Measurements from ENCODE around the gene STARD3NL.
"Not testable (repeated sequence)": the region's sequence is repeated elsewhere in the genome, so short reads cannot be mapped to it uniquely, and the experiment has no call there.

STARD3NL gene

DNA sequence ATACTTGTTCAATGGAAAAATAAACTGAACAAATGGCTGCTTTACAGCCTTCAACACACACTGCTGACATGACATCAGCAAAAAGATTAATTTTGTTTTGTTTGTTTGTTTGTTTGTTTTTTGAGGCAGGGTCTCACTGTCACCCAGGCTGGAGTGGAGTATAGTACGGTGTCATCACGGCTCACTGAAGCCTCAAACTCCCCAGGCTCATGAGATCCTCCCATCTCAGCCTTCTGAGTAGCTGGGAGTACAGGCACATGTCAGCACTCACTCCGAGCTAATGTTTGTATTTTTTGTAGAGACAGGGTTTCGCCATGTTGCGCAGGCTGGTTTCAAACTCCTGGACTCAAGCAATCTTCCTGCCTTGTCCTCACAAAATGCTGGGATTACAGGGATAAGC lies 84.5 kb downstream of the STARD3NL start:
- in situ Hi-C loops (cut with HindIII; ENCODE audit: low sequenced_read_pairs) = no loop called here

DNA sequence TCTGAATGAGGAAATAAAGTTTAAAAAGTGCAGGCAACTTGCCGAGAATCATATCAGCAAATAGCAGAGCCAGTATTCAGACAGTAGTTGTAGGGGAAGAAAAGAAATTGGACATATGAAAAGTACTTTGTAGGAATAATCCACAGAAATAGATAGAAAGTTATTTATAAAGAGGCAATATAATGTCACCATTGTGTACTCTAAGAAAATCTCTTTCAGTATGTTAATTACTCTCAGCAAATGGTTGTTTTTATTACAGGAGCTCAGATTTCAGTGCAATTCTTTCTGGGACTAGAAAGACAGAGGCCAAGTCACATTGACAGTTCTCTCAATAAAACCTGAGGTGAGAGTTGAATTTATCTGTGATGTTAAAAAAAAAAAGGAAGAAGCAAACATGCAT lies 85.2 kb downstream of the STARD3NL start:
- in situ Hi-C loops (cut with HindIII; ENCODE audit: low sequenced_read_pairs) = not testable (repeated sequence)

DNA sequence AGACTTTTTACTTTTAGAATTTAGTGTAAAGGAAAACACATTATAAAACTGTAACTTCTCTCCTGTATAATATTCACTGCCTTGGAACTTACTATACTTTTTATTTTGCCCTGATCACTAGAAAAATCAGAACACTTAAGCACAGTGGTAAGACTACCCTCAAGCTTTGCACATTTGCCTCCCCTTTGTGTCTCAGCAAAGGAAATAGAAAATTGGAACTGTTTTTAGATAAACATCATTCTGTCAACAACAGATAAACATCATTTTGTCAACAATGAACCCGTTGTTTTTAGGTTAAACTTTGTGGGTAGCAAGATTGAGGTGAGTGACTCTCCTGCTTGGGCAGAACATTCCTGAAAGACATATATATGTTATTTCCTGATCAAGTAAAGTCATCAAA lies 86.6 kb downstream of the STARD3NL start:
- in situ Hi-C loops (cut with HindIII; ENCODE audit: low sequenced_read_pairs) = not testable (repeated sequence)

DNA sequence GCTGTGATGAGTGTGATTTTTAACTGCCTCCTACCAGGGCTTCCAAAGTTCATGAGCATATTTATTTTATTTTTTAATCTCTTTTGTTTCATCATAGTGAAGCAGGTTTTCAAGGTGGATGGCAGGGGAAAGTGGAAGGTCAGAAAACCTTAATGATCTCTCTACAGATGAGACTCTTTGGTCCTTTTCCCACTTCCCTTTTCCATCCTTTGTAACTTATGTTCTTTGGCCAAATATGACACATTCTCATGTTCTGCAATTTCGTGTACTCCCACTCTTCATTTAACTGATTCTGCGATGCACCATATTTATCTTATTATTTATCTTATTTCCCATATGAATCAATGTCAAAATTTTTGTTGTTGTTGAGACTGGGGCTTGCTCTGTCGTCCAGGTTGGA lies 87.9 kb downstream of the STARD3NL start:
- in situ Hi-C loops (cut with HindIII; ENCODE audit: low sequenced_read_pairs) = not testable (repeated sequence)

DNA sequence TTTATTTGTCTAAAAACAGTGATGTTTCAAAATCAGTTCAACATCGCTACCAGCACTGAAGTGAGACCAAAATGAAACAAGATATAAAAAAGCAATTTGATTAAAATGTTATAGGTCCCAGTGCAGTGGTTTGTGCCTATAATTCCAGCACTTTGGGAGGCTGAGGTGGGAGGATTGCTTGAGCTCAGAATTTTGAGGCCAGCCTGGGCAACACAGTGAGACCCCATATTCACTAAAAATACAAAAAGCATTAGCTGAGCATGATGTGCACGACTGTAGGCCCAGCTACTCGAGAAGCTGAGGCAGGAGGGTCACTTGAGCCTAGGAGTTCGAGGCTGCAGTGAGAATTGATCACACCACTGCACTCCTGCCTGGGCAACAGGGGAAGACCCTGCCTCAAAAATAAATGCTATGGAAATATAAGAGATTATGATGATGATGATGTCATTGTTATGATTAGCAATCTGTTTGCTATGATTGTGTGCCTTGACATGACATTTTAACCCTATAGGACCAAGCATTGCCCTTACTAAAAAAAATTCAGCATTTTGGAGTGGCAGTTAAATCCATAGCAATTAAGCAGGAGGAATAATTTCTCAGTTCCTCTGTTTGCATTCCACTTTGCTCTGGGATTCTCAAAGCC lies 91.8 kb downstream of the STARD3NL start:
- in situ Hi-C loops (cut with HindIII; ENCODE audit: low sequenced_read_pairs) = not testable (repeated sequence)

DNA sequence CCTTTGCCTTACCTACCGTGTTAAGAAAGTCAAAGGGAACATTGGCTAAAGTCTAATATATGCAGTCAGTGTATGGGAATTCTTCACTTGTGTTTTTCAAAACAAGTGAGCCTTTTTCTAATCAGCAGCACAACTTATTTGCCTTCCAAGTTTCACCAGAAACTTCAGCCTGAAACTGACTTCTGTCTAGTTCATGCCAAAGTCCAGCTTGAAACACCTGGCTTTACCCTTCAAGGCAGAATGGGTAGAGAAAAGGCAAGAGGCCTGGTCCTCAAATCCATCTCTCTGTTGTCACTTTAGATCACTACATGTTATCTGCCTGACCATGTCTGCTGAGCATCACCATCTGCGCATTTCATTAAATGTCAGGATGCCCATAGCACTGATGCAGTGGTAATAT lies 92.4 kb downstream of the STARD3NL start:
- in situ Hi-C loops (cut with HindIII; ENCODE audit: low sequenced_read_pairs) = not testable (repeated sequence)

DNA sequence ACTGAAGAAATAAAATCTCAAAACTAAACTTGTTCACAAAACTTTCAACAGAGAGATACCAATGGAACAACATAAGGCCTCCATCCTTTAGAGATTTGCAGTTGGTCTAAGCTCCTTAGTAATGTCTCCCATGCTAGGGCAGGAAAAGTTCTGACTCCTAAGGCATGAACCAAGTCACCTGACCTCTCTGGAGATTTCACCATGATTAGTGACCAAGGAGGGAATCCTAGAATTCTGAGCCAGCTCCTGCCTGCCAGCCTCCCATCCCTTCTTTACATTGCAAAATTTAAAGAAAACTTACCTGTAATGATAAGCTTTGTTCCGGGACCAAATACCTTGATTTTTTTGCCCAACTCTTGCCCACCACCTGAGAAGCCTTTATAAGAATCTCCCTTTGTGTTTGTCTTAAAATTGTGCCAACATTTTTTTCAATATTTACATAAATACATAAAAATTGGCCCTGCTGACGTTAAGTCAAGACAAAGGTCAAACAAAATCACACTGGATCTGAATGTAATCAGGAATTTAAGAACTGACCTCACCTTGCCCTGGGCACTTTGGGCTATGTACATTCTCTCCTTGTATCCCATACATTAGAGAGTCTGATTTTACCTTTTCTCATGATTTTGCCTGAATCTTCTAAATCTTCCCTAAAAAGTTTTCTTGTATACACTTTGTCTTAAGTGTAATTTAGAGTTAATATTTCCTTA lies 95.4 kb downstream of the STARD3NL start, which contains the start of gene TARP:
TARP (minus strand) TSS at position 351 of the 710 bp plus-strand sequence.
- in situ Hi-C loops (cut with HindIII; ENCODE audit: low sequenced_read_pairs) = no loop called here

DNA sequence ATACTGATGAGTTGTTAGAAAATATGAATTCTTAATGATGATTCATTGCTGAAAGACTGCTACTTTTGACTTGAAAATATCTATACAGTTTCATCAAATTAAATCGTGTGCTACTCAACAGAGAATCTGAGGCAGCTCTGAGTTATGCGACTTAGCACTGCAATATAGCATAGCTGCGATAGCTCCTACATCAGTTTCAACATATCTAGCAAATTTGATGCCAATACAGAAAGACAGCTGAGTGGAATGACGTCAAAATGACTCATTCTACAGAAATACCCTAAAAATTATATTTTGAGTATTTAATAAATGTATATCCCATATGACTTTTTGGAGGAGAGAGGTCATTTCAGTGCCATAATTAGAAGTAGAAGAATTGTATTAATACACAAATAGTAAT lies 96.4 kb downstream of the STARD3NL start:
- in situ Hi-C loops (cut with HindIII; ENCODE audit: low sequenced_read_pairs) = no loop called here

DNA sequence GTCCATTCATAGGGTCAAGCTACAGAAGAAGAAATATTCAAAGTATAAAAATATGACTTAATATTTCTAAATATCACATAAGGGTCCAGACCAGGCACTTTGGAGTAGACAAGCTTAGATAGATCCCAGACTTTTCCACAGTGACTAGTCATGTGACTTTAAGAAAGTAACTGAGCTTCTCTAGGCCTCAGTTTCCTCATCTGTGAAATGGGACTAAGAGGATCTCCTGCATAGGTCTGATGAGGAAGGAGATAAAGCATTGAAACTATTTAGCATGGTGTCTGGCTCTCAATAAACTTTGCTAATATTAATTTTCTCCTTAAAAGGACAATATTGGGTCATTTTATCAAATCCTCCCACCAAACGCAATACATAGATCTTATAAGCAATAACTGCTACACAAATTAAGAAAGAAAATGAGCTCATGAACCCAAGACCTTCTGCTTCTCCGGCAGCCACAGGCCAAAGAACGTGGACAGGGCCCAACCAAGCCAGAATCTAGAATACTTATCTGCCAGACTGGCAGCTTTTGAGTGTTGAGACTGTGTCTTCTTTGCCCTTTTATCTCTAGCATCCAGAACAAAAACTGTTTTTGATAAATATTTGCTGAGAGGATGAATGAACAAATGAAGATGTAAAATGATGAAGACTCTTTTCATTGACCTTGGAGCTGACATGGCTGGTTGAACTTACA lies 97.0 kb downstream of the STARD3NL start:
- in situ Hi-C loops (cut with HindIII; ENCODE audit: low sequenced_read_pairs) = no loop called here

DNA sequence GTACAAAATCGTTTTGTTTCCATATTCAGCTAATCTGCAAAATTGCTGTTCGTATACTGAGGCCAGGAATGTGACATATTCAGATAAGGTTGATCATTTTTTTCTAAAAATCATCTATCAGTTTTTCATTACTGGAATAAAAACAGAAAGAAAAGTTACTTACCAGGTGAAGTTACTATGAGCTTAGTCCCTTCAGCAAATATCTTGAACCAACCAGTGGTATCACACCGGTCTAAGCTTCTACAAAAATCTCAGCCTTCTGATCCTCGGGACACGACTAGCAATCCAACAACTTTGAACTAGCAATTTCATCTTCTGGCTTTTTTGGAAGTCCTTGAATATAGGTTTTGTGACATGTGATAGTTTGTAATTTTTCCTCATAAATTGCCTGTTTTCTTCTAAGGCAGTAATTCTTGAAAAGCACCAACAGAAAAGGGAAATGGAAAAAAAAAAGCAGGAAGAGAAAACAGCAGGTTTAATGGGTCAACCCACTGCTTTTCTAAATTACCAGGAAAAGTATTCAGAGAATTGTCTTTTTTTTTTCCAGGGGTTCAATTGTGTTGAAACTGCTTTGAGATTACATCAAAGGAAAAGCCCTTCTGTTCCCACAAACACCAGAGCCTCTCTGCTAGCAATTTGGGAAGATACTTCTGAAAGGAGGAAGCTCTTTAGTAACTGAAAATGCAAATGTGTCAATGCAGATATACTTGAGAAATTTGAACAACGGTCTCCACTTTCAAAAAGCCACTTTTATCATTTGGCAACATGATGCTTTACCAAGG lies 98.2 kb downstream of the STARD3NL start:
- in situ Hi-C loops (cut with HindIII; ENCODE audit: low sequenced_read_pairs) = no loop called here

DNA sequence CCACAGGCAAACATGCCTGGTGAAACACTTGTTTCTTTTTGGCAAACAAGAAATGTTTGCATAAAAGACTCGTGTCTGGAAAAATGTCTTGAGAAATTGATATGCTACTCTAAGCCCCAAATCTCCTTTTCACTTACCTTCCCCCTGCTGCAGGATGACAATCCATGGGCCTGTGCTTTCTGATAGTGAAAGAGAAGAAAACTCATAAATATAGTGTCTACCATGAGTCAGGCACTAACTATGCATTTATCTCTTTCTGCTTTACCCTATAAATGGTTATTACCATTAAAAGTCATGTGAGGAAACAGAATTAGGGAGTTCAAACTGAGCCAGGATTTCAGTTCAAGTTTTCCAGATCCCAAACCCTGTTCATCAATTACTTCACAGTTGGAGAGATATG lies 102.0 kb downstream of the STARD3NL start:
- in situ Hi-C loops (cut with HindIII; ENCODE audit: low sequenced_read_pairs) = no loop called here
